Heart left ventricle (tissue), 13 donors: ENCODE measurements around the gene ILDR2.

Source experiments
- POLR2A ChIP-seq, 2 donors: fragments of 450-650 bp; IDR thresholded peaks; one replicate each; pipeline ENCODE4 v1.6.1; 2017; ENCODE audit warnings: antibody characterized with exemption in 2 of 2, mild to moderate bottlenecking in 2 of 2, moderate library complexity in 2 of 2
- TF ChIP-seq, protein P1 (sequence below), 12 donors: fragments of 200-600 bp; sonication (generic) in 4 of 12; IDR thresholded peaks; one replicate each; pipeline versions ENCODE4 v1.5.0 to v1.8.0; 2018 to 2022; ENCODE audit warnings: antibody characterized with exemption in 12 of 12, mild to moderate bottlenecking in 5 of 12
- donor health status: ischemic (EF 13 %, LVEDD 7.1; RV severe dilation, severe dysfunction).
- donor health status: DM: no; HTN: yes; CAD: no.
- donor health status: DM: no; HTN: no; CAD: no.
- donor health status: ischemic (EF 25% LVEDD 6.9; RV normal size, moderate dysfunction).
- donor health status: ischemic (EF 25% LVEDD 5.7; RV mildly dilated, moderate dysfunction).
- donor health status: ischemic (EF 35%, LVEDD 5.7; RV mildly dilated, moderate dysfunction).
- donor health status: nonischemic (EF 11% LVEDD 7.7; RV severe dilation, severe dysfunction).
- donor health status: DM: yes; HTN: yes; CAD: no.
- donor health status: PGD.
- donor health status: ischemic (EF 29% LVEDD 5.4; RV normal size, mild dysfunction).
- donor health status: nonischemic (EF 23%, LVEDD 6.1; RV moderate dilation, normal function).

DNA sequence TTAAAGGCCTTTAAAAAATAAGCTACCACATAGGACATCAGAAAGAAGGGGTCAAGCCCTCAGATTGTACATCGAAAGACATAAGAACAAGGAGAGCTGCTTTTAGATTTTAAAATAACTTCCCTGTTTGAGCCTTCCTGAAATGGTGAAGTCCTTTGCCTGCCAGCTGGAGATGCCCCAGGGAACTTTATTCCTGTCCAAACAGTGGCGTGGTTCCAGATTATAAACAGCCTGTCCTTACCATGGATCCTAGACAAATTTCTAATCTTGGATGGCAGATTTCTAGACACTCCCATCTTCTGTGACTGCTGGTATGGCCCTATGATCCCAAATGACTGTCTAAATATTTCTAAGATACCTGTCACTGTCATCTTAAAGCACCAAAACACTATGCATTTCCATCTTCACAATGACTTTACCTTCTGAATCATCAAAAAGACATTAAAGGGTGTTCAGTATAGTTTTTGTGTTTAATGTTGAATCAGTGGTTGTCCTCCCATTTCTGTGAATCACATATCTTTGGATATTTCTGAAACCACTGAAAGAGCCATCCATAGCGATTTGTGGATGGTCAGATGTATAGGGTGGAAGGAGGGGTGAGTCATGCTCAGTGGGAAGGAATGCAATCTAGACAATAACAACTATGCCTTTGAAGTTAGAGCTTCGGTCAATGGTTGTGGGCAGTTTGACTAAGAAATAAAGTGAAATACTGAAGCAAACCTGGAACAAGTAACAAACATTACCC lies 23.2 kb downstream of the ILDR2 start:
- no peak for TF ChIP-seq POLR2A (IDR thresholded peaks at IDR 0.05)
- TF ChIP-seq, protein P1, sequence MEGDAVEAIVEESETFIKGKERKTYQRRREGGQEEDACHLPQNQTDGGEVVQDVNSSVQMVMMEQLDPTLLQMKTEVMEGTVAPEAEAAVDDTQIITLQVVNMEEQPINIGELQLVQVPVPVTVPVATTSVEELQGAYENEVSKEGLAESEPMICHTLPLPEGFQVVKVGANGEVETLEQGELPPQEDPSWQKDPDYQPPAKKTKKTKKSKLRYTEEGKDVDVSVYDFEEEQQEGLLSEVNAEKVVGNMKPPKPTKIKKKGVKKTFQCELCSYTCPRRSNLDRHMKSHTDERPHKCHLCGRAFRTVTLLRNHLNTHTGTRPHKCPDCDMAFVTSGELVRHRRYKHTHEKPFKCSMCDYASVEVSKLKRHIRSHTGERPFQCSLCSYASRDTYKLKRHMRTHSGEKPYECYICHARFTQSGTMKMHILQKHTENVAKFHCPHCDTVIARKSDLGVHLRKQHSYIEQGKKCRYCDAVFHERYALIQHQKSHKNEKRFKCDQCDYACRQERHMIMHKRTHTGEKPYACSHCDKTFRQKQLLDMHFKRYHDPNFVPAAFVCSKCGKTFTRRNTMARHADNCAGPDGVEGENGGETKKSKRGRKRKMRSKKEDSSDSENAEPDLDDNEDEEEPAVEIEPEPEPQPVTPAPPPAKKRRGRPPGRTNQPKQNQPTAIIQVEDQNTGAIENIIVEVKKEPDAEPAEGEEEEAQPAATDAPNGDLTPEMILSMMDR (IDR thresholded peaks at IDR 0.05) = no peak
